HepG2 (cell line): Measurements from ENCODE around the gene NME1. TPM values are rescaled to one million over a fixed set of nuclear protein-coding genes. Genes with fewer than 3 reads are reported as not detected.

Experiments
- ATAC-seq: fragments of 200-7000 bp; cut with Tn5 transposase; 3 replicates; pipeline ENCODE4 v1.9.1; 2020; ENCODE audit warnings: mild to moderate bottlenecking, moderate library complexity
- BruUV-seq: library from RNA; stranded (reverse); fragments of 400-500 nt; replicated peaks from 2 replicates; lab custom pipeline; 2021; lab: Mats Ljungman, UMichigan
- CTCF ChIA-PET: fragments of 300-600 bp; formaldehyde crosslinking; extraction: SDS; loops from one replicate; lab custom pipeline; 2021; ENCODE audit warnings: low total read pairs, inconsistent platforms, low intra/inter-chr PET ratio; lab: Yijun Ruan, JAX
- POLR2A ChIA-PET: fragments of 350-600 bp; sonication (Branson Sonifier 250); formaldehyde crosslinking; loops from one replicate; lab custom pipeline; 2020; ENCODE audit warnings: antibody characterized with exemption, inconsistent platforms; lab: Yijun Ruan, JAX
- DNase-seq: peaks from one replicate; pipeline ENCODE4 v3.0.0-alpha.2; 2015; ENCODE audit warnings: low spot score
- FAIRE-seq: peaks from 3 replicates; lab custom pipeline; 2011; peaks lifted over from hg19 to GRCh38; lab: Jason Lieb, UNC
- H2AFZ ChIP-seq: one replicate; pipeline ENCODE4 v1.6.1; 2011; ENCODE audit warnings: low read length, inconsistent platforms
- H3K27ac ChIP-seq: fragments of 300-600 bp; 3 replicates; pipeline ENCODE4 v1.8.0; 2011; ENCODE audit warnings: mixed run types, mild to moderate bottlenecking, mixed read lengths, low read length, inconsistent platforms; ENCODE audit not compliant: insufficient read depth; ENCODE audit errors: extremely low read length
- H3K27me3 ChIP-seq, 2 experiments: fragments of 200-600 bp in 1 of 2; 2 replicates in 1 of 2; 3 replicates in 1 of 2; pipeline versions ENCODE4 v1.6.0 to v1.8.0; 2011; ENCODE audit warnings: low read length in 2 of 2, mild to moderate bottlenecking in 2 of 2, moderate library complexity in 2 of 2, inconsistent platforms in 1 of 2; ENCODE audit not compliant: insufficient read depth in 2 of 2, control insufficient read depth in 1 of 2
- H3K36me3 ChIP-seq, 2 experiments: fragments of 200-600 bp in 1 of 2; replicated peaks in 1 of 2; 2 replicates in 1 of 2; 3 replicates in 1 of 2; pipeline versions ENCODE4 v1.5.1 to v1.8.0; 2011; ENCODE audit warnings: low read length in 2 of 2, inconsistent platforms in 1 of 2; ENCODE audit not compliant: insufficient read depth in 2 of 2, control insufficient read depth in 1 of 2
- H3K4me1 ChIP-seq: 2 replicates; pipeline ENCODE4 v1.5.1; 2012; ENCODE audit warnings: low read length, inconsistent platforms; ENCODE audit not compliant: insufficient read depth
- H3K4me2 ChIP-seq: 2 replicates; pipeline ENCODE4 v1.6.0; 2011; ENCODE audit warnings: low read depth, low read length, inconsistent platforms
- H3K4me3 ChIP-seq, 3 experiments: fragments of 200-600 bp in 1 of 3; sonication (generic), shearing (Covaris generic) in 1 of 3; replicated peaks in 1 of 3; 2 replicates each; pipeline ENCODE4 v1.5.1; 2011 to 2016; ENCODE audit warnings: low read length in 3 of 3, inconsistent platforms in 2 of 3, low read depth in 2 of 3, mild to moderate bottlenecking in 2 of 3, control low read depth in 1 of 3, mixed read lengths in 1 of 3; ENCODE audit not compliant: insufficient read depth in 1 of 3
- H3K79me2 ChIP-seq: one replicate; pipeline ENCODE4 v1.6.1; 2011; ENCODE audit warnings: low read length, inconsistent platforms; ENCODE audit not compliant: insufficient read depth
- H3K9ac ChIP-seq: 2 replicates; pipeline ENCODE4 v1.6.0; 2011; ENCODE audit warnings: mild to moderate bottlenecking, low read depth, low read length, inconsistent platforms; ENCODE audit not compliant: insufficient read depth
- H3K9me3 ChIP-seq: 2 replicates; pipeline ENCODE4 v1.5.1; 2012; ENCODE audit warnings: mild to moderate bottlenecking, low read length
- H4K20me1 ChIP-seq: 2 replicates; pipeline ENCODE4 v1.6.0; 2011; ENCODE audit warnings: inconsistent platforms, mild to moderate bottlenecking, low read length, moderate library complexity; ENCODE audit not compliant: insufficient read depth
- ATAD3A ChIP-seq: sonication (generic); formaldehyde crosslinking; IDR thresholded peaks from 2 replicates; pipeline ENCODE4 v1.4.0; 2020; ENCODE audit warnings: missing genetic modification reagents
- BHLHE40 ChIP-seq: IDR thresholded peaks from 2 replicates; pipeline ENCODE4 v1.6.1; 2011; ENCODE audit warnings: low read length, improper control_type of control experiment
- HDAC6 ChIP-seq: fragments of 200-600 bp; sonication (generic); IDR thresholded peaks from 2 replicates; pipeline ENCODE4 v1.7.0; 2017; ENCODE audit warnings: mild to moderate bottlenecking, antibody characterized with exemption, low read length, low read depth
- POGZ ChIP-seq: sonication (generic); formaldehyde crosslinking; IDR thresholded peaks from 2 replicates; pipeline ENCODE4 v1.4.0; 2020; ENCODE audit warnings: mild to moderate bottlenecking, missing genetic modification reagents
- SIX1 ChIP-seq: sonication (generic); formaldehyde crosslinking; IDR thresholded peaks from 2 replicates; pipeline ENCODE4 v1.4.0; 2020; ENCODE audit warnings: missing genetic modification reagents, borderline replicate concordance
- SMAD9 ChIP-seq: sonication (generic); formaldehyde crosslinking; IDR thresholded peaks from 2 replicates; pipeline ENCODE4 v1.5.1; 2020; ENCODE audit warnings: mild to moderate bottlenecking, missing genetic modification reagents
- ZC3H4 ChIP-seq: sonication (generic); formaldehyde crosslinking; IDR thresholded peaks from 2 replicates; pipeline ENCODE4 v1.4.0; 2020; ENCODE audit warnings: missing genetic modification reagents, borderline replicate concordance
- ZFP41 ChIP-seq: sonication (generic); formaldehyde crosslinking; IDR thresholded peaks from 2 replicates; pipeline ENCODE4 v1.4.0; 2020; ENCODE audit warnings: mild to moderate bottlenecking, missing genetic modification reagents, borderline replicate concordance
- ZNF562 ChIP-seq: sonication (generic); formaldehyde crosslinking; IDR thresholded peaks from 2 replicates; pipeline ENCODE4 v1.8.0; 2022; ENCODE audit warnings: missing genetic modification reagents, borderline replicate concordance
- ZNF607 ChIP-seq: sonication (generic); formaldehyde crosslinking; IDR thresholded peaks from 2 replicates; pipeline ENCODE4 v1.5.1; 2020; ENCODE audit warnings: missing genetic modification reagents, mild to moderate bottlenecking, borderline replicate concordance
- ZNF773 ChIP-seq: sonication (generic); formaldehyde crosslinking; IDR thresholded peaks from 2 replicates; pipeline ENCODE4 v1.4.0; 2020; ENCODE audit warnings: missing genetic modification reagents, borderline replicate concordance
- ZNF891 ChIP-seq: sonication (generic); formaldehyde crosslinking; IDR thresholded peaks from 2 replicates; pipeline ENCODE4 v1.5.0; 2020; ENCODE audit warnings: mild to moderate bottlenecking, missing genetic modification reagents
- WGBS: methylation state at CpG from one replicate; pipeline ENCODE4 v1.1.6; 2017; ENCODE audit warnings: low lambda C conversion rate; 5-methylcytosine and 5-hydroxymethylcytosine counted together
- in situ Hi-C: cut with HindIII; loops from 2 replicates; pipeline ENCODE4 v1.10.0; 2017; ENCODE audit warnings: low pct_unique_long_range_greater_than_20kb; ENCODE audit not compliant: extremely low pct_ligation_motif_present
- intact Hi-C: fragments of 100-400 bp; cut with micrococcal nuclease; formaldehyde crosslinking; loops from one replicate; pipeline ENCODE4 v1.10.0; 2022; ENCODE audit not compliant: unreplicated experiment
- polyA plus RNA-seq, 8 experiments: library from polyadenylated mRNA; depleted of rRNA in 3 of 8; stranded (reverse) in 7 of 8; unstranded in 1 of 8; fragments of >200 nt; fragmentation: Illumina TruSeq in 4 of 8; extraction: Trizol in 4 of 8; gene quantifications; 2 replicates each; pipeline versions ENCODE4 v1.2.1 to v1.2.3, GENCODE V29; 2011 to 2016; ENCODE audit warnings: low read depth in 4 of 8, missing spikeins in 1 of 8, mixed read lengths in 1 of 8; ENCODE audit not compliant: insufficient read depth in 1 of 8
- total RNA-seq, 5 experiments: library from RNA; depleted of rRNA; stranded (reverse); fragments of >200 nt; fragmentation: Illumina TruSeq; extraction: Trizol; gene quantifications; 2 replicates each; pipeline ENCODE4 v1.2.3, GENCODE V29; 2016; ENCODE audit warnings: low read depth in 1 of 5
- TF ChIP-seq, protein P1 (sequence below): sonication (generic); formaldehyde crosslinking; IDR thresholded peaks from 2 replicates; pipeline ENCODE4 v1.4.0; 2020; ENCODE audit warnings: missing genetic modification reagents, borderline replicate concordance
- TF ChIP-seq, protein P2 (sequence below): sonication (generic); formaldehyde crosslinking; conservative IDR thresholded peaks from 2 replicates; pipeline ENCODE4 v1.8.0; 2022; ENCODE audit warnings: missing genetic modification reagents
- TF ChIP-seq, protein P3 (sequence below): sonication (generic); formaldehyde crosslinking; IDR thresholded peaks from 2 replicates; pipeline ENCODE4 v1.9.0; 2021; ENCODE audit warnings: missing genetic modification reagents, mild to moderate bottlenecking, borderline replicate concordance

The NME1 gene
- total and polyA plus RNA-seq, 2 of the 13 experiments (the other 11 are each of a cell fraction or from before 2014, with no cell fraction given) = 295 to 516 TPM

DNA sequence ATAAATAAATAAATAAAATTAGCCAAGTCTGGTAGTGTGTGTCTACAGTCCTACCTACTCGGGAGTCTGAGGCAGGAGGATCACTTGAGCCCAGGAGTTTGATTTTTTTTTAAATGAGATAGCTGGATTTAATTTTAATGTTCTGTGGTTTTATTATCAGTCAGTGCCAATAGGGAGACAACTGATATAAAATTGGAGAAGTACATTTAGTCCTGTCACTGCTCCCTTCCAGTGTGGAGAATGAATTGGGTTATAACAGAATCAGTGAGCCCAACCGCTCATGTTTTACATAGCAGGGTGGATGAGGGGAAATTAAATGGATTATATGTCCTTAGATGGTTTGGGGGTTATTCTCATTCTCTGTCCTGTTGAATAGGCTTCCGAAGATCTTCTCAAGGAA, 6.2 kb downstream of the NME1 start:
- Histone ChIP-seq H3K27ac (no peak overlapping the region), H3K27me3 (no peaks in the 10 kb centered on the region), H3K9ac (no peak overlapping the region), H3K9me3 (no peaks in the 10 kb centered on the region), H4K20me1 (no peaks in the 10 kb centered on the region), H3K4me2 (no peak overlapping the region), H3K79me2 (peaks cover 41% of the 10 kb centered on the region), H3K4me1 (peaks cover 21% of the 10 kb centered on the region), H3K4me3 (no peak overlapping the region), H3K36me3 (peaks cover 24 to 74% of the 10 kb centered on the region in 2 experiments), H2AFZ (no peak overlapping the region)
- ChIA-PET POLR2A (no interaction called here), CTCF (no interaction called here)
- no peak for DNase-seq
- TF ChIP-seq ZNF773 (CRISPR knock-in tag) (no peak), ZNF891 (CRISPR knock-in tag) (no peak), BHLHE40 (no peak), ZFP41 (CRISPR knock-in tag) (no peak), SIX1 (no peak), SMAD9 (CRISPR knock-in tag) (no peak), ZNF607 (CRISPR knock-in tag) (no peak), ZC3H4 (CRISPR knock-in tag) (no peak), POGZ (CRISPR knock-in tag) (no peak), ATAD3A (CRISPR knock-in tag) (no peak), HDAC6 (no peak), ZNF562 (CRISPR knock-in tag) (no peak)
- TF ChIP-seq, protein P1, sequence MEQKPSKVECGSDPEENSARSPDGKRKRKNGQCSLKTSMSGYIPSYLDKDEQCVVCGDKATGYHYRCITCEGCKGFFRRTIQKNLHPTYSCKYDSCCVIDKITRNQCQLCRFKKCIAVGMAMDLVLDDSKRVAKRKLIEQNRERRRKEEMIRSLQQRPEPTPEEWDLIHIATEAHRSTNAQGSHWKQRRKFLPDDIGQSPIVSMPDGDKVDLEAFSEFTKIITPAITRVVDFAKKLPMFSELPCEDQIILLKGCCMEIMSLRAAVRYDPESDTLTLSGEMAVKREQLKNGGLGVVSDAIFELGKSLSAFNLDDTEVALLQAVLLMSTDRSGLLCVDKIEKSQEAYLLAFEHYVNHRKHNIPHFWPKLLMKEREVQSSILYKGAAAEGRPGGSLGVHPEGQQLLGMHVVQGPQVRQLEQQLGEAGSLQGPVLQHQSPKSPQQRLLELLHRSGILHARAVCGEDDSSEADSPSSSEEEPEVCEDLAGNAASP = no peak
- TF ChIP-seq, protein P2, sequence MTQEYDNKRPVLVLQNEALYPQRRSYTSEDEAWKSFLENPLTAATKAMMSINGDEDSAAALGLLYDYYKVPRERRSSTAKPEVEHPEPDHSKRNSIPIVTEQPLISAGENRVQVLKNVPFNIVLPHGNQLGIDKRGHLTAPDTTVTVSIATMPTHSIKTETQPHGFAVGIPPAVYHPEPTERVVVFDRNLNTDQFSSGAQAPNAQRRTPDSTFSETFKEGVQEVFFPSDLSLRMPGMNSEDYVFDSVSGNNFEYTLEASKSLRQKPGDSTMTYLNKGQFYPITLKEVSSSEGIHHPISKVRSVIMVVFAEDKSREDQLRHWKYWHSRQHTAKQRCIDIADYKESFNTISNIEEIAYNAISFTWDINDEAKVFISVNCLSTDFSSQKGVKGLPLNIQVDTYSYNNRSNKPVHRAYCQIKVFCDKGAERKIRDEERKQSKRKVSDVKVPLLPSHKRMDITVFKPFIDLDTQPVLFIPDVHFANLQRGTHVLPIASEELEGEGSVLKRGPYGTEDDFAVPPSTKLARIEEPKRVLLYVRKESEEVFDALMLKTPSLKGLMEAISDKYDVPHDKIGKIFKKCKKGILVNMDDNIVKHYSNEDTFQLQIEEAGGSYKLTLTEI (CRISPR knock-in tag) = no peak
- TF ChIP-seq, protein P3, sequence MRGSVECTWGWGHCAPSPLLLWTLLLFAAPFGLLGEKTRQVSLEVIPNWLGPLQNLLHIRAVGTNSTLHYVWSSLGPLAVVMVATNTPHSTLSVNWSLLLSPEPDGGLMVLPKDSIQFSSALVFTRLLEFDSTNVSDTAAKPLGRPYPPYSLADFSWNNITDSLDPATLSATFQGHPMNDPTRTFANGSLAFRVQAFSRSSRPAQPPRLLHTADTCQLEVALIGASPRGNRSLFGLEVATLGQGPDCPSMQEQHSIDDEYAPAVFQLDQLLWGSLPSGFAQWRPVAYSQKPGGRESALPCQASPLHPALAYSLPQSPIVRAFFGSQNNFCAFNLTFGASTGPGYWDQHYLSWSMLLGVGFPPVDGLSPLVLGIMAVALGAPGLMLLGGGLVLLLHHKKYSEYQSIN (CRISPR knock-in tag) = no peak
- ATAC-seq = no peak
- WGBS = 94% methylated on average over 3 of the region's 3 CpGs
- intact Hi-C loops (no loop called here), in situ Hi-C loops (no loop called here)
- no TSS peak for BruUV-seq
- no peak for FAIRE-seq
